Effector memory CD4-positive, alpha-beta T cell (primary cell): ENCODE results near the gene CPD.

Experiments used
- DNase-seq, 3 donors: peaks; one replicate each; pipeline ENCODE4 v3.0.0-alpha.2; 2020
- H3K27ac ChIP-seq: 2 replicates; pipeline ENCODE4 v1.7.0; 2013; ENCODE audit warnings: mild to moderate bottlenecking, low read length, moderate library complexity; ENCODE audit not compliant: insufficient read depth, poor library complexity, severe bottlenecking
- H3K27me3 ChIP-seq: replicated peaks from 2 replicates; pipeline ENCODE4 v1.7.0; 2013; ENCODE audit warnings: mild to moderate bottlenecking, low read length; ENCODE audit not compliant: insufficient read depth, control insufficient read depth, poor library complexity, severe bottlenecking
- H3K36me3 ChIP-seq: 2 replicates; pipeline ENCODE4 v1.7.0; 2013; ENCODE audit warnings: mild to moderate bottlenecking, low read length, moderate library complexity; ENCODE audit not compliant: control insufficient read depth, insufficient read depth
- H3K4me1 ChIP-seq: 2 replicates; pipeline ENCODE4 v1.7.0; 2013; ENCODE audit warnings: low read length, mild to moderate bottlenecking; ENCODE audit not compliant: control insufficient read depth, insufficient read depth, poor library complexity, severe bottlenecking
- H3K4me3 ChIP-seq: 2 replicates; pipeline ENCODE4 v1.7.0; 2013; ENCODE audit warnings: low read length, low read depth, mild to moderate bottlenecking; ENCODE audit not compliant: insufficient read depth, poor library complexity, severe bottlenecking
- H3K9me3 ChIP-seq: 2 replicates; pipeline ENCODE4 v1.7.0; 2013; ENCODE audit warnings: mild to moderate bottlenecking, low read length, moderate library complexity; ENCODE audit not compliant: control insufficient read depth

CPD gene

GRCh38 chr17:30369995-30370394 is 8.7 kb upstream of the CPD start:
- H3K4me1 ChIP-seq, result no peaks in the 10 kb centered on the region
- H3K9me3 ChIP-seq, result no peaks in the 10 kb centered on the region
- H3K4me3 ChIP-seq, result no peak overlapping the region
- H3K27me3 ChIP-seq, result no peaks in the 10 kb centered on the region
- no peaks in the 10 kb centered on the region for H3K36me3 ChIP-seq
- no peak overlapping the region for H3K27ac ChIP-seq
- no peak for DNase-seq

DNA sequence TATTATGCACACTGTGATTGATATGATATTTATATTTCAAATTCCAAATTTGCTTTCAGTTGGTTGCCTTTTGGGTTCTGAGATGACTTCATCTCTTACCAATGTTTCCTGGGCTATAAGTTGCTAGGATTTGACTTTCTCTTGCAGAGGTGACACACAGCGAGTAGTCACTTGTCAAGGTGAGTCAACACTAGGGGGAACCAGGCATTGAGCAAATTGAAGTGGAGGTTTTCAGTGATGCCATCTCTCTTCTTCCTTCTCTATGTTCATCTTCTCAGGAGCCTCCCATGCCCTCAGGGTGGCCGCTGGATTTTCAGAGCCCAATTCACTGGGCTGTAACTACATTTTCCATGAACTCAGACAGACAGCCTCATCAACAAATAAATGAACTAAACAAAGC is 6.0 kb upstream of the CPD start:
- DNase-seq, result no peak
- Histone ChIP-seq H3K27ac (no peak overlapping the region), H3K4me3 (no peak overlapping the region), H3K9me3 (no peaks in the 10 kb centered on the region), H3K36me3 (no peaks in the 10 kb centered on the region), H3K4me1 (peaks cover 1% of the 10 kb centered on the region), H3K27me3 (no peaks in the 10 kb centered on the region)

GRCh38 chr17:30375661-30376060 is 3.1 kb upstream of the CPD start:
- Histone ChIP-seq H3K4me3 (no peak overlapping the region), H3K9me3 (no peaks in the 10 kb centered on the region), H3K36me3 (no peaks in the 10 kb centered on the region), H3K27me3 (no peaks in the 10 kb centered on the region), H3K4me1 (peaks cover 18% of the 10 kb centered on the region), H3K27ac (no peak overlapping the region)
- no peak for DNase-seq

DNA sequence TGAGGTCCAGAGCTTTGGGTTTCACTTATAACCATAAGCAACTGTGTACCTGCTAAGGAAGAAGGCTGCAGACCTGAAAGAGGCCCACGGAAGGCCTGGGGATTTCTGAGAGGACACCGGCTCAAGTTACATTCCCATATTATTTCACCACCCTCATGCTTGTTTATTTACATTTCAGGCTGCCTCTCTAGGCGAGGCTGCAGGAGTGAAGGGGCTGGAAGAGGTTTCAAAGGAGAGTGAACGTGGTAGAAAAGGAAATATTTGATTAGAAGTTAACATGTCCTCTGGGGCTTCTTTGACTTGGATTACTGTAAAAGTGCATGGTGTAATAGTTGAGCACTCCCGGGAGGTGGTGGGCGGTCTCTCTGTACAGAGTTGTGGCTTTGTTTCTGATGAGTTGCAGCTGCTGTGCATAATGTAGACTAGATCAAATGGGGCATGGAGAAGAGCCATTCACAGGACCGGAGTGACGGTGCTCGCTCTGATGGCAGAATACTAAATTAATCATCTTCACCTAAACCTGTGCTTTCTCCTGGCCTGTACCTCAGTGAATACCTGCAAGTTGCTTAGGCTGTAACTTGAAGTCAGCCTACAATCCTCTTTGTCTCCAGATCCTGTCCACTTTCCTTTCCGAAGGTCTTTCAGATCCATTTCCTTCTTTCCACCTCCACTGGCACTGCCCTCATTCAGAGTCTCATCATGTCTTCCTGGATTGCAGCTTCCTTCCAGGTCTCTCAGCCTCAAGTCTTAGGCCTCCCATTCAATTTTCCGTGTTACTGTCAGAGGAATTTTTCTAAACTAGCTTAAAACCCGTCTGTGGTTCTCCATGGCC is 1.9 kb upstream of the CPD start:
- H3K36me3 ChIP-seq, result no peaks in the 10 kb centered on the region
- no peak overlapping the region for H3K27ac ChIP-seq
- no peak for DNase-seq
- H3K9me3 ChIP-seq, result no peaks in the 10 kb centered on the region
- H3K4me3 ChIP-seq, result no peak overlapping the region
- H3K4me1 ChIP-seq, result peaks cover 28% of the 10 kb centered on the region
- no peaks in the 10 kb centered on the region for H3K27me3 ChIP-seq

DNA sequence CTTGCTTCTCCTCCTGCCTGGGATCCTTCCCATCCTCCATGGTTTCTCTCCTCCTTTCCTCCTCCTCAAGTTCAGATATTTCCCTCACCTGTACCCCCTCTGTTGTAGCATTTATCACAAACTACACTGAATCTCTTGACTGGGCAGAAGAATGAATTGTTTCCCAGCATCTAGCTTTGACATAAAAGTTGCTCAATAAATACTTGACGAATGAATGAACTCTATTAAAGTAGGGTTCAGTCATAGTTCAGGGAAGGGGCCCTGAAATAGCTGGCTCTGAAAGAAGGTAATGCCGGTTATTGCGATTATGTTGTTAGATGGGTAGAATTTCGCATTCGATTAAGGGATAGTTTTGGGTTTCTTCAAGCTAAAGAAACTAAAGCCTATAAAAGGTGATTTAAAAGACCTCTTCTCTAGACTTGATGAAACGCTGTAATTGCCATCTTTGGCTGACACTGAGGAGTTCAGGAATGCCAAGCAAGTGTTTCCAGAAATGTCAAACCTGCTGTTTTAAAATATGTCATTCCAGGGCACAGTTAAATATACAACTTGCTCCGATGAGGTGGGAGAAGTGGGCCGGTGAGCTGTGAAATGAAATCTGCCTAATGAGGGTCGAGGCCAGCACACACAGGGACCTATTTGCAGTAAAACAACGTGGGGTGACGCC is 1.0 kb upstream of the CPD start:
- DNase-seq, result no peak
- Histone ChIP-seq H3K4me3 (peak overlapping the region; percentile 90), H3K9me3 (no peaks in the 10 kb centered on the region), H3K27me3 (no peaks in the 10 kb centered on the region), H3K27ac (peak overlapping the region; percentile 80), H3K4me1 (peaks cover 28% of the 10 kb centered on the region), H3K36me3 (no peaks in the 10 kb centered on the region)

- H3K27me3 ChIP-seq, result no peaks in the 10 kb centered on the region
- peak; percentile 41 to 46 (median 43) for DNase-seq
- H3K4me1 ChIP-seq, result peaks cover 28% of the 10 kb centered on the region
- H3K4me3 ChIP-seq, result peak overlapping the region; percentile 90
- no peaks in the 10 kb centered on the region for H3K9me3 ChIP-seq
- H3K27ac ChIP-seq, result peak overlapping the region; percentile 80
- no peaks in the 10 kb centered on the region for H3K36me3 ChIP-seq
Measured at GRCh38 chr17:30378241-30378824, 394 bp upstream of the CPD start.

DNA sequence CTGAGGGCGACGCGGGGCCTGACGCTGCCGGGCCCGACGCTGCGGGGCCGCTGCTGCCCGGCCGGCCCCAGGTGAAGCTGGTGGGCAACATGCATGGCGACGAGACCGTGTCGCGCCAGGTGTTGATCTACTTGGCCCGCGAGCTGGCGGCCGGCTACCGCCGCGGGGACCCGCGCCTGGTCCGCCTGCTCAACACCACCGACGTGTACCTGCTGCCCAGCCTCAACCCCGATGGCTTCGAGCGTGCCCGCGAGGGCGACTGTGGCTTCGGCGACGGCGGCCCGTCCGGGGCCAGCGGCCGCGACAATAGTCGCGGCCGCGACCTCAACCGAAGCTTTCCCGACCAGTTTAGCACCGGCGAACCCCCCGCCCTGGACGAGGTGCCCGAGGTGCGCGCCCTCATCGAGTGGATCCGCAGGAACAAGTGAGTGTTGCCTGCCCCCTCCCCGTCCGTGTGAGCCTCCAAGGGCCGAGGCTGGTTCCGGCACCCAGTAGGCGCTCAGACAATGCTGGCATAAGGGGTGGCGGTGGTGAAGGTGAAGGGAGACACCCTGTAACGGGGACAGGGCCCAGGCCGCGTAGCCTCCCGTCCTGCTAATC is 676 bp downstream of the CPD start:
- H3K4me1 ChIP-seq, result peaks cover 28% of the 10 kb centered on the region
- DNase-seq, result peak in 1 of 3 donors; percentile 20
- H3K27me3 ChIP-seq, result no peaks in the 10 kb centered on the region
- no peaks in the 10 kb centered on the region for H3K9me3 ChIP-seq
- no peaks in the 10 kb centered on the region for H3K36me3 ChIP-seq
- H3K27ac ChIP-seq, result peak overlapping the region; percentile 80
- peak overlapping the region; percentile 90 for H3K4me3 ChIP-seq

DNA sequence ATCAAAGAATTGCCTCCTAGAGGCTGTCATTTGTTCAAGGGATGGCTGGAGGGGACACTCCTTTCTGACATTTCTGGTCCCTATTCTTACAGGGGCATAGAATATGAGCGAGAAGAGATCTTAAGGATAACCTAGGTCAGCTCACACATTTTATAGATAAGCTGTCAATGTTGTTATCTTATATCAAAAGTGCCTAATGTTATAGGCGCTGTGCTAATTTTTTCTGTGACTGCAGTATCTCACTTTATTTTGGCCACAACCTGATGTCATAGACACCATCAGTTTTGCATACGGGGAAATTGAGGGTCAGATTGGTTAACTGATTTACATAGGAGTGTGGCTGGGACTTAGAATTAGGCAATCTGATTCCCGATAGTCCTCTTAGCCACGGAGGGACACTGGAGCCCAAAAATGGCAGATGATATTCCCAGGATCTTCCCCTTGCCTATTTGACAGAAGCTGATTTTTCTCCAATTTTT is 1.2 kb downstream of the CPD start:
- Histone ChIP-seq H3K4me1 (peaks cover 28% of the 10 kb centered on the region), H3K4me3 (peak overlapping the region; percentile 90), H3K27me3 (no peaks in the 10 kb centered on the region), H3K36me3 (no peaks in the 10 kb centered on the region), H3K9me3 (no peaks in the 10 kb centered on the region), H3K27ac (no peak overlapping the region)
- no peak for DNase-seq

DNA sequence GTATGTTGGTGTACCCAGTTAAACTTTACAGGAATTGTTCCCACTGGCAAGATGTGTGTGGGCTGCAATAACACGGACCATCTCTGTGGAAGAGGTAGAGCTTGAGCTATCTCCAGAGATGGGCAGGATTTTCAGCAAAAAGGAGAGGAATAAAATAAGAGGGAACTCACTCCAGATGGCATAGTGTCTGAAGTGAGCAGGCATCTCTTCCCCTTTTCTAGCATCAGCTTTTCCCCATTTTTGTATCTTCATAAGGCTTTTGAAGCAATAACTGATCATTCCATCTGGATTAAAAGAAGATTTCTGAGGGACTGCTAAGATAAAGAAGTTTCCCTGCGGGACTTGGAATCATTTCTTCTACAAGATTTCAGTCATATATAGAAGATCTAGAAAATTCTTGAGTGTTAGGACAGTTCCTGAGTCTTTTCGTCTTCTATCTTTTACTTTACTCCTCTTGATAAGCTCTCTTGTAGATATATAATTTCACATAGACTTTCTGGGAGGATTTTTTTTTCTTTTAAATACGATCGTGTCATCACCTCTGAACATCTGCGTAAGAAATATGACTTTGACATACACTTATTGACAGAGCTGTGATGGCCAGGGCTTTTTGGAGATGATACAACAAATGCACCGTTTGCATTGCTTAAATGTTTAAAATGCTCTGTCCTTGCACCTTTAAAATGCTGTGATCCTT is 2.1 kb downstream of the CPD start:
- no peak for DNase-seq
- H3K27me3 ChIP-seq, result no peaks in the 10 kb centered on the region
- H3K36me3 ChIP-seq, result no peaks in the 10 kb centered on the region
- peak overlapping the region; percentile 90 for H3K4me3 ChIP-seq
- H3K9me3 ChIP-seq, result no peaks in the 10 kb centered on the region
- H3K27ac ChIP-seq, result no peak overlapping the region
- peaks cover 28% of the 10 kb centered on the region for H3K4me1 ChIP-seq
